Measurements from ENCODE around the gene SMARCAD1.
"Not testable (repeated sequence)": the region's sequence is repeated elsewhere in the genome, so short reads cannot be mapped to it uniquely, and the experiment has no call there.

The SMARCAD1 gene

DNA sequence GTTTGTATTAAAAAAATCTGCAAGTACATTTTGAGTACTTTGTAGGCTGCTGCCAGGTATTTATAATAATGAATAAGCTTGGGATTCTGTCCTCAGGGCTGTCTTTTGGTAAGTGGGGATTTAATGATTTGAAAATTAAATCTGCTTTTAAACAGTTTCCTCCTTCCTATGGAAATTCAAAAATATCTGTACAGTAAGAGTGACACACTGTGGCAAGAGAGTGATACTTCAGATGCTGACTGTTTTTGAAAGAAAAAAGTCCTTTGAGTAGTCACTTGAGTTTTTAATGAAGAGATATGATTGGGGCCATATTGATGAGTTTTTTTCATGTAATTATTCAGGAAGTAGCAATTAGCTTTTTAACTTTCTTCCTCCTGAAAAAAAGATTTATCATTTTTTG lies 49.2 kb downstream of the SMARCAD1 start:
- Mint-ChIP-seq H3K9me3 (no peaks in the 10 kb centered on the region), H3K36me3 (peaks cover 14% of the 10 kb centered on the region), H3K27ac (no peak overlapping the region), H3K4me1 (peaks cover under 1% of the 10 kb centered on the region), H3K27me3 (no peaks in the 10 kb centered on the region), H3K4me3 (no peak overlapping the region)

DNA sequence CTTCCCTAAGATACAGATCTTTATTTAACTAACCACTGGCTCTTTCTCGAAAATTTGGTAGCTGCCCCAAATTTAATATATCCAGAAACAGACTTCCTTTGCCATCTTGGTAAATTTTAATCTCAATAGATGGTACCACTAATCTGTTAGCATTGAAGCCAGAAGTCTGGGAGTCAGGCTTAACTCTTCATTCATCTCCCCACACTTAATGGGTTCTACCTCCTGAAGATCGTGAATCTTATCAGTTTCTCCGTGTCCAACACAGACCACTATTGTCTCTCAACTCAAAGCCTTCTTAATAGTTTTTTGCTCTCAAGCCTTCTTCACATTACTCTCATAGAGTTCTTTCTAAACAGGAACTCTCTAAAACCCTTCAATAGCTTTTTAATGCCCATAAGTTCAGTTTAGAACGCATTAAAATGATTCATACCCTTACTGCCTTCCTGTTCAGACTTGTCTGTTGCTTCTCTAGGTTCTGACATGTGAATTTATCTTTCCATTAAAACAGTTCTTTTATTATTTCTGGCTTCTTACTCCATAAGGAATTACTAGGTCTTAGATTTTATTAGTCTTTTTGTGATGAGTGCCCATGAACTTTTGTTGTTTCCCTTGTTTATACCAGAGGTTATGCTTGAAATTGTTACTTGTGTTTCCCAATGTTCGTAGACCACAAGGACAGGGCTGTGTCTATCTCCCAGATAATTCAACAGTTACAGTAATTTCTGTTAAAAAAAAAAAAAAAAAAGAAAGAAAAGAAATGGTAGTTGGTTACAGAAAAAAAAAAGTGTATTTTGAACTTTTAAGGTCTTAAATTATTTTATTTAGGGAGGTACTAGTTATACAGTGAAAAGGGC lies 54.7 kb downstream of the SMARCAD1 start:
- no peak overlapping the region for H3K4me3 Mint-ChIP-seq
- no peaks in the 10 kb centered on the region for H3K27me3 Mint-ChIP-seq
- peaks cover 7% of the 10 kb centered on the region for H3K4me1 Mint-ChIP-seq
- H3K27ac Mint-ChIP-seq = no peak overlapping the region
- H3K9me3 Mint-ChIP-seq = no peaks in the 10 kb centered on the region
- peaks cover 18% of the 10 kb centered on the region for H3K36me3 Mint-ChIP-seq

GRCh38 chr4:94267037-94267436 lies 59.4 kb downstream of the SMARCAD1 start:
- Mint-ChIP-seq H3K9me3 (no peaks in the 10 kb centered on the region), H3K4me3 (no peak overlapping the region), H3K36me3 (peaks cover 17% of the 10 kb centered on the region), H3K4me1 (peaks cover 5% of the 10 kb centered on the region), H3K27ac (no peak overlapping the region), H3K27me3 (no peaks in the 10 kb centered on the region)

GRCh38 chr4:94271248-94271647 lies 63.6 kb downstream of the SMARCAD1 start:
- Mint-ChIP-seq H3K4me1 (no peaks in the 10 kb centered on the region), H3K27ac (no peak overlapping the region), H3K36me3 (peaks cover 12% of the 10 kb centered on the region), H3K4me3 (no peak overlapping the region), H3K27me3 (no peaks in the 10 kb centered on the region), H3K9me3 (no peaks in the 10 kb centered on the region)

GRCh38 chr4:94274912-94275311 lies 67.2 kb downstream of the SMARCAD1 start:
- Mint-ChIP-seq H3K36me3 (peaks cover 25% of the 10 kb centered on the region), H3K4me3 (no peak overlapping the region), H3K9me3 (no peaks in the 10 kb centered on the region), H3K27ac (no peak overlapping the region), H3K4me1 (no peaks in the 10 kb centered on the region), H3K27me3 (no peaks in the 10 kb centered on the region)

DNA sequence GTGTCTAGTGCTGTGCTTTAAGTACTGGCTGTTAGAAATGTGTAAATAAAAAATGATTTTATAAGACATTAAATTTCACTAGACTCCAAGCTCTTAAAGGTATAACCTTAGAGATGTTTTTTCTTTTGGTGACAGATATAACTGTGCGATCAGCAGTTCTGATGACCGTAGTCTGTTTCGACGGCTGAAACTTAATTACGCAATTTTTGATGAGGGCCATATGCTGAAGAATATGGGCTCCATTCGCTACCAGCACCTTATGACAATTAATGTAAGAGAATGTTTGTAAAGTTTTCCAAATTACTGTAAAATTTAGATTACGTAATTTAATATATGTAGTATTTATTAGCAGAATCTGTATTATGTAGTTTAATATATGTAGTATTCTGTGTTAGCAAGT lies 68.5 kb downstream of the SMARCAD1 start:
- H3K27ac Mint-ChIP-seq = no peak overlapping the region
- H3K36me3 Mint-ChIP-seq = peaks cover 23% of the 10 kb centered on the region
- H3K9me3 Mint-ChIP-seq = no peaks in the 10 kb centered on the region
- H3K4me3 Mint-ChIP-seq = no peak overlapping the region
- H3K27me3 Mint-ChIP-seq = no peaks in the 10 kb centered on the region
- H3K4me1 Mint-ChIP-seq = no peaks in the 10 kb centered on the region

GRCh38 chr4:94277534-94277933 lies 69.9 kb downstream of the SMARCAD1 start:
- no peak overlapping the region for H3K27ac Mint-ChIP-seq
- H3K36me3 Mint-ChIP-seq = peaks cover 23% of the 10 kb centered on the region
- no peak overlapping the region for H3K4me3 Mint-ChIP-seq
- H3K4me1 Mint-ChIP-seq = no peaks in the 10 kb centered on the region
- H3K27me3 Mint-ChIP-seq = no peaks in the 10 kb centered on the region
- no peaks in the 10 kb centered on the region for H3K9me3 Mint-ChIP-seq

- Mint-ChIP-seq H3K27me3 (no peaks in the 10 kb centered on the region), H3K27ac (no peak overlapping the region), H3K9me3 (no peaks in the 10 kb centered on the region), H3K4me1 (no peaks in the 10 kb centered on the region), H3K4me3 (no peak overlapping the region), H3K36me3 (peaks cover 28% of the 10 kb centered on the region)
Observed at GRCh38 chr4:94278781-94279180, 71.1 kb downstream of the SMARCAD1 start.

- H3K4me1 Mint-ChIP-seq = no peaks in the 10 kb centered on the region
- H3K36me3 Mint-ChIP-seq = peaks cover 26% of the 10 kb centered on the region
- H3K27ac Mint-ChIP-seq = no peak overlapping the region
- H3K9me3 Mint-ChIP-seq = no peaks in the 10 kb centered on the region
- no peak overlapping the region for H3K4me3 Mint-ChIP-seq
- H3K27me3 Mint-ChIP-seq = no peaks in the 10 kb centered on the region
Observed at GRCh38 chr4:94284889-94285288, 77.2 kb downstream of the SMARCAD1 start.

DNA sequence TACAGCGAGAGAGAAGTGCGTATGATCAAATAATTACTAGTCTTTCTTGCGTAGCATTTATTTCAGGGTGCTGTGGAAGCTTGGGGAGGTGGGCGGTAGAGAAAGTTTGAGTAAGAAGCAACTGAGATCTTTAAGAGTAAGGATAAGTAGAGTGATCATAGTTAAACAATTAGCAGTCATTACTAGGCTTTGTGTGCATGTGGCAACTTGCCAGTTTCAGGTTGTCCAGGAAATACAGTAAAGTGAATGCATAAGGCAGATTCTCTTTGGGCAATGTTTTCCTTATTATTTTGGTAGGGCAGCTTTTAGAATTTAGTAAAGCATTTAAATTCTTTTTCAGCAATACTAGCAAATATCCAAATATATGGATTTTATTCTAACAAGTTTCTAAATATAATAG lies 78.0 kb downstream of the SMARCAD1 start:
- Mint-ChIP-seq H3K27me3 (no peaks in the 10 kb centered on the region), H3K36me3 (peaks cover 27% of the 10 kb centered on the region), H3K27ac (no peak overlapping the region), H3K4me3 (no peak overlapping the region), H3K9me3 (no peaks in the 10 kb centered on the region), H3K4me1 (no peaks in the 10 kb centered on the region)

GRCh38 chr4:94290245-94290644 lies 82.6 kb downstream of the SMARCAD1 start:
- Mint-ChIP-seq H3K4me1 (no peaks in the 10 kb centered on the region), H3K27ac (no peak overlapping the region), H3K27me3 (no peaks in the 10 kb centered on the region), H3K4me3 (no peak overlapping the region), H3K36me3 (peaks cover 25% of the 10 kb centered on the region), H3K9me3 (no peaks in the 10 kb centered on the region)

- not testable (repeated sequence) for H3K27ac Mint-ChIP-seq, H3K9me3 Mint-ChIP-seq, H3K4me1 Mint-ChIP-seq, H3K4me3 Mint-ChIP-seq, H3K27me3 Mint-ChIP-seq
- peaks cover 14% of the 10 kb centered on the region for H3K36me3 Mint-ChIP-seq
Observed at GRCh38 chr4:94293981-94294380, 86.3 kb downstream of the SMARCAD1 start.

- not testable (repeated sequence) for H3K9me3 Mint-ChIP-seq, H3K27me3 Mint-ChIP-seq, H3K36me3 Mint-ChIP-seq, H3K4me3 Mint-ChIP-seq, H3K27ac Mint-ChIP-seq, H3K4me1 Mint-ChIP-seq
Observed at GRCh38 chr4:94295473-94295872, 87.8 kb downstream of the SMARCAD1 start.

GRCh38 chr4:94298725-94299252 lies 91.1 kb downstream of the SMARCAD1 start:
- Mint-ChIP-seq H3K4me3 (no peak overlapping the region), H3K4me1 (no peaks in the 10 kb centered on the region), H3K9me3 (no peaks in the 10 kb centered on the region), H3K27me3 (no peaks in the 10 kb centered on the region), H3K36me3 (no peaks in the 10 kb centered on the region), H3K27ac (no peak overlapping the region)

GRCh38 chr4:94302191-94302590 lies 94.5 kb downstream of the SMARCAD1 start:
- H3K9me3 Mint-ChIP-seq = no peaks in the 10 kb centered on the region
- no peak overlapping the region for H3K4me3 Mint-ChIP-seq
- no peaks in the 10 kb centered on the region for H3K36me3 Mint-ChIP-seq
- no peaks in the 10 kb centered on the region for H3K4me1 Mint-ChIP-seq
- H3K27me3 Mint-ChIP-seq = no peaks in the 10 kb centered on the region
- H3K27ac Mint-ChIP-seq = no peak overlapping the region

DNA sequence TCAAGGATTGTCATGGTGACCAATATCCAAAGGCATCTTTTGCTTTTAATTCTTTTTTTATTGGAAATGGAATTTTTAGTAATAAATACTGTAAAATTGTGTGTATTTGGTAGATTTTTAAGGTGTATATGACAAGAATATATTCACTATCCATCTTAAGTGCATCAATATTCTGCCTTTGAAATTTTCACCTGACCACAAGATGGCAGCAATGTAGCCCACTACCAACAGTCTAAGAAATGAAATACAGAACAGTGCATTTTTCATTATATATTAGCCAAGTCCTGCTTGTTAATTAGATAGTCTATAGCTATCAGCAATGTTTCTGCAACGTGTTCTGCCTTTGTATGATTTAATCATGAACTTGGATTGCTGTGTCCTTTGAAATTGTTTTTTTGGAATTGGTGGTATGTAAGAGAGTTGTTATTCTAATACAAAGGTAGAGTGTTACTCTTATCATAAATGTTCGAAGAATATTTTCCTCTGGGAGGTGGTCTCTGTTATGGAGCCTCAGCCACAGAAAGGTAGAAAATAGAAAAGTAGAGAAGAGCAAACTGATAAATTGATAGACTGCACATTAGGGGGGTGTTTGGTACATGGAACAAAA lies 96.8 kb downstream of the SMARCAD1 start:
- H3K4me1 Mint-ChIP-seq = no peaks in the 10 kb centered on the region
- H3K36me3 Mint-ChIP-seq = no peaks in the 10 kb centered on the region
- H3K9me3 Mint-ChIP-seq = no peaks in the 10 kb centered on the region
- no peaks in the 10 kb centered on the region for H3K27me3 Mint-ChIP-seq
- no peak overlapping the region for H3K27ac Mint-ChIP-seq
- no peak overlapping the region for H3K4me3 Mint-ChIP-seq

All from activated naive CD4-positive, alpha-beta T cell treated with anti-CD3 and anti-CD28 coated beads, Interleukin-2, amount 50 U/mL, for 24 hours (primary cell).